Mesendoderm (in vitro differentiated cells): ENCODE data around the gene OVCA2.

Experiments used
- DNase-seq: peaks from one replicate; pipeline ENCODE4 v3.0.0; 2013
- H2AK5ac ChIP-seq: 2 replicates; pipeline ENCODE4 v1.6.1; 2013; ENCODE audit warnings: low read length, inconsistent platforms
- H2BK120ac ChIP-seq: 2 replicates; pipeline ENCODE4 v1.6.1; 2013; ENCODE audit warnings: low read depth, mild to moderate bottlenecking, low read length, moderate library complexity, mixed read lengths
- H2BK15ac ChIP-seq: replicated peaks from 2 replicates; pipeline ENCODE4 v1.6.1; 2013; ENCODE audit warnings: low read depth, mild to moderate bottlenecking, moderate library complexity
- H2BK5ac ChIP-seq: 2 replicates; pipeline ENCODE4 v1.6.1; 2013; ENCODE audit warnings: low read length, inconsistent platforms
- H3K18ac ChIP-seq: 2 replicates; pipeline ENCODE4 v1.6.1; 2013; ENCODE audit warnings: mild to moderate bottlenecking, low read length, mixed read lengths
- H3K23ac ChIP-seq: one replicate; pipeline ENCODE4 v1.6.1; 2013; ENCODE audit warnings: low read length
- H3K27ac ChIP-seq: 2 replicates; pipeline ENCODE4 v1.5.1; 2013; ENCODE audit warnings: low read depth, mild to moderate bottlenecking, inconsistent platforms, low read length, moderate library complexity
- H3K27me3 ChIP-seq: 2 replicates; pipeline ENCODE4 v1.6.1; 2013; ENCODE audit warnings: low read length, control low read depth, mild to moderate bottlenecking, inconsistent platforms; ENCODE audit not compliant: insufficient read depth, poor library complexity
- H3K36me3 ChIP-seq: 2 replicates; pipeline ENCODE4 v1.6.1; 2013; ENCODE audit warnings: low read length, inconsistent platforms; ENCODE audit not compliant: control insufficient read depth, insufficient read depth
- H3K4ac ChIP-seq: one replicate; pipeline ENCODE4 v1.6.1; 2013; ENCODE audit warnings: low read depth, mild to moderate bottlenecking, low read length, moderate library complexity
- H3K4me1 ChIP-seq: 2 replicates; pipeline ENCODE4 v1.6.1; 2013; ENCODE audit warnings: low read depth, low read length, inconsistent platforms; ENCODE audit not compliant: control insufficient read depth
- H3K4me2 ChIP-seq: 2 replicates; pipeline ENCODE4 v1.6.1; 2013; ENCODE audit warnings: low read length
- H3K4me3 ChIP-seq: 2 replicates; pipeline ENCODE4 v1.5.1; 2013; ENCODE audit warnings: mild to moderate bottlenecking, low read length
- H3K56ac ChIP-seq: one replicate; pipeline ENCODE4 v1.6.1; 2013; ENCODE audit warnings: low read length
- H3K79me1 ChIP-seq: 2 replicates; pipeline ENCODE4 v1.6.1; 2013; ENCODE audit warnings: low read length, inconsistent platforms
- H3K79me2 ChIP-seq: 2 replicates; pipeline ENCODE4 v1.6.1; 2013; ENCODE audit warnings: mild to moderate bottlenecking, low read length; ENCODE audit not compliant: control insufficient read depth, insufficient read depth
- H3K9ac ChIP-seq: 2 replicates; pipeline ENCODE4 v1.6.1; 2013; ENCODE audit warnings: low read length, inconsistent platforms
- H4K5ac ChIP-seq: one replicate; pipeline ENCODE4 v1.6.1; 2013; ENCODE audit warnings: low read length
- H4K8ac ChIP-seq: one replicate; pipeline ENCODE4 v1.6.1; 2013; ENCODE audit warnings: low read depth, mild to moderate bottlenecking, control low read depth, low read length, moderate library complexity
- WGBS: extraction: QIAGEN DNeasy Blood & Tissue Kit; methylation state at CpG from one replicate; pipeline ENCODE4 v1.1.7; 2013; ENCODE audit warnings: low lambda C conversion rate, missing lambda C conversion rate; ENCODE audit not compliant: insufficient coverage; ENCODE audit errors: extremely low coverage; 5-methylcytosine and 5-hydroxymethylcytosine counted together

Gene OVCA2

DNA sequence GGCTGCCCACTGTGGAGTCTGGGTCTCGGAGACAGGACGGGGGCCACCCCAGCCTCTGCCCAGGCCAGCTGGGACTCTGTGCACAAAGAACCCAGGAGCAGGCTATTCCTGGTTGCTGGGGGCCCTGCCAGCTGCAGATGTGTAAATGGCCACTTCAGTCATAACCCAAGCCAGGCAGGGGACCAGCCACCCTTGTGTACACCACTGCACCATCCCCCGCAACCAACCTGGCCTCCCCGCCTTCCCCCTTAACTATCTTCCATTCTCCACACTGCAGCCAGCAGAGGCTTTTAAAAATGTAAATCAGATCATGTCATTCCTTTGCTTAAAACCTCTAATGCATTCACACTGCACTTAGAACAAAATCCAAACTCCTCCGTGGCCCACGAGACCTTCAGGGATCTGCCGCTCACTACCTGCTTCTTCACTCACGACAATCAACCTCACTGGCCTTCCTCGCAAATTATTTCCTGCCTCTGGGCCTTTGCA, 45.0 kb upstream of the OVCA2 start:
- no peak for DNase-seq
- Histone ChIP-seq H3K4me2 (no peak overlapping the region), H3K79me2 (no peaks in the 10 kb centered on the region), H3K23ac (peak overlapping the region; percentile 80), H2AK5ac (peak overlapping the region; percentile 80), H2BK120ac (peak overlapping the region; percentile 66), H3K4ac (peak overlapping the region; percentile 2), H2BK15ac (no peak overlapping the region), H3K36me3 (no peaks in the 10 kb centered on the region), H3K4me3 (no peak overlapping the region), H3K18ac (peak overlapping the region; percentile 57), H3K27me3 (no peaks in the 10 kb centered on the region), H3K9ac (peak overlapping the region; percentile 16), H3K56ac (peak overlapping the region; percentile 11), H4K8ac (no peak overlapping the region), H2BK5ac (peak overlapping the region; percentile 68), H3K4me1 (peaks cover 22% of the 10 kb centered on the region), H4K5ac (no peak overlapping the region), H3K27ac (peak overlapping the region; percentile 76), H3K79me1 (no peaks in the 10 kb centered on the region)
- WGBS = no CpG with 5 or more reads among the region's 9 CpGs

GRCh38 chr17:1997289-1997926, 44.4 kb upstream of the OVCA2 start:
- Histone ChIP-seq H3K56ac (peak overlapping the region; percentile 11), H3K4ac (no peak overlapping the region), H3K4me1 (peaks cover 22% of the 10 kb centered on the region), H3K4me3 (no peak overlapping the region), H3K18ac (peak overlapping the region; percentile 57), H3K36me3 (no peaks in the 10 kb centered on the region), H4K5ac (no peak overlapping the region), H3K27me3 (no peaks in the 10 kb centered on the region), H2AK5ac (peak overlapping the region; percentile 80), H2BK120ac (peak overlapping the region; percentile 66), H3K4me2 (no peak overlapping the region), H2BK5ac (peak overlapping the region; percentile 68), H3K23ac (no peak overlapping the region), H2BK15ac (no peak overlapping the region), H3K79me2 (no peaks in the 10 kb centered on the region), H4K8ac (no peak overlapping the region), H3K27ac (peak overlapping the region; percentile 76), H3K79me1 (no peaks in the 10 kb centered on the region), H3K9ac (no peak overlapping the region)
- peak; percentile 83 for DNase-seq
- WGBS = no CpG with 5 or more reads among the region's 22 CpGs

DNA sequence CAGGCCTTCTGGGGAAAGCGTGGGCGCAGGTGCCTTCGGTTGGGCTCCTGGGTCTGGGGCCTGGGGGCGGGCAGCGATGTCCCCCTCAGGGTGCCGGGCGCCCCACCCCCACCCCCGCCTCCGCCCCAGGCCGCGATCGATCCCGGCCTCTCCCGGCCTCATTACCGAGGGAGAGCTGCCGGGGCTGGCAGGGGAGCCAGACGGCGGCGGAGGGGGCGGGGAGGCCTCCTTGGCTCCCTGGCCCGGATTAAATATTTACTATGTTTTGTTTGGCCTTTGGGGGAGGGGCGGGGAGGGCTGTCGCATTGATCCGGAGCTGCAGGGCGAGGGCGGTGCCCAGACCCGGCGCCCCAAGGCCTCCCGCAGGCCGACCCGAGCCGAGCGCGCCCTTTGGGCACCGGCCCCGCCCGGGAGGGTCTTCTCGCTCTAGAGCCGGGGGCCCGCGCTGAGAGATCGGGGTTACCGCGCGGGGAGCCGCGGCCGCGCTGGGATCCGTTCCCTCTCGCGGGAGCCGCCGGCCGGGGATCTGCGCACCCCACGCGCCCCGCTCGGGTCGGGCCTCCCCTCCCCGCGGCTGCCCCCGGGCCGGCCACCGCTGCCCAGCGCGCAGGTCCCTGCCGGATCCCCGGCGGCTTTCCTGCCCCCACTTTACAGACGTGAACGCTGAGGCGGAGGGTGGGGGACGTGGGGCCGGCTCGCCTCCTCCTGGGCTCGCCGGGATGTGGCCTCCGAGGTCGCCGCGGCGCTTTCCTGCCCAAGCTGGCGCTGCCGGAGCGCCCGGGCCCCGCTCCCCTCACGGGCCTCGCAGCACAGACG, 43.7 kb upstream of the OVCA2 start:
- Histone ChIP-seq H3K56ac (peak overlapping the region; percentile 80), H3K79me2 (no peaks in the 10 kb centered on the region), H2BK15ac (no peak overlapping the region), H3K36me3 (no peaks in the 10 kb centered on the region), H3K4ac (peak overlapping the region; percentile 73), H3K9ac (peak overlapping the region; percentile 41), H3K18ac (peak overlapping the region; percentile 89), H3K27ac (peak overlapping the region; percentile 31), H2AK5ac (no peak overlapping the region), H3K4me1 (peaks cover 22% of the 10 kb centered on the region), H3K4me3 (no peak overlapping the region), H3K4me2 (peak overlapping the region; percentile 25), H3K79me1 (no peaks in the 10 kb centered on the region), H4K8ac (no peak overlapping the region), H4K5ac (no peak overlapping the region), H2BK120ac (peak overlapping the region; percentile 66), H3K23ac (no peak overlapping the region), H2BK5ac (no peak overlapping the region), H3K27me3 (no peaks in the 10 kb centered on the region)
- DNase-seq = peak; percentile 80
- no CpG with 5 or more reads among the region's 92 CpGs for WGBS

- peak overlapping the region; percentile 96 for H3K23ac ChIP-seq
- H3K4ac ChIP-seq = no peak overlapping the region
- no peaks in the 10 kb centered on the region for H3K27me3 ChIP-seq
- no CpG with 5 or more reads among the region's 13 CpGs for WGBS
- H2BK15ac ChIP-seq = no peak overlapping the region
- peak; percentile 58 for DNase-seq
- H3K36me3 ChIP-seq = no peaks in the 10 kb centered on the region
- H2BK120ac ChIP-seq = no peak overlapping the region
- H3K27ac ChIP-seq = peak overlapping the region; percentile 55
- H3K9ac ChIP-seq = peak overlapping the region; percentile 52
- H3K4me3 ChIP-seq = no peak overlapping the region
- H3K4me2 ChIP-seq = no peak overlapping the region
- no peaks in the 10 kb centered on the region for H3K79me2 ChIP-seq
- H4K5ac ChIP-seq = no peak overlapping the region
- no peak overlapping the region for H4K8ac ChIP-seq
- peaks cover 22% of the 10 kb centered on the region for H3K4me1 ChIP-seq
- peak overlapping the region; percentile 85 for H2AK5ac ChIP-seq
- peak overlapping the region; percentile 84 for H3K56ac ChIP-seq
- no peak overlapping the region for H3K18ac ChIP-seq
- H3K79me1 ChIP-seq = no peaks in the 10 kb centered on the region
- H2BK5ac ChIP-seq = peak overlapping the region; percentile 72
Measured at GRCh38 chr17:1999557-2000251, 42.1 kb upstream of the OVCA2 start.

GRCh38 chr17:2002767-2003329, 39.0 kb upstream of the OVCA2 start:
- Histone ChIP-seq H4K8ac (no peak overlapping the region), H2BK5ac (no peak overlapping the region), H3K79me1 (no peaks in the 10 kb centered on the region), H3K79me2 (no peaks in the 10 kb centered on the region), H3K27ac (no peak overlapping the region), H2BK15ac (no peak overlapping the region), H3K23ac (no peak overlapping the region), H4K5ac (no peak overlapping the region), H3K4me1 (peaks cover 5% of the 10 kb centered on the region), H3K4me3 (no peak overlapping the region), H3K4me2 (no peak overlapping the region), H2AK5ac (no peak overlapping the region), H3K36me3 (no peaks in the 10 kb centered on the region), H2BK120ac (no peak overlapping the region), H3K4ac (no peak overlapping the region), H3K27me3 (no peaks in the 10 kb centered on the region), H3K18ac (no peak overlapping the region), H3K9ac (no peak overlapping the region), H3K56ac (no peak overlapping the region)
- no CpG with 5 or more reads among the region's 16 CpGs for WGBS
- no peak for DNase-seq
